ENCODE measurements around the gene SH2B3.

Gene SH2B3

DNA sequence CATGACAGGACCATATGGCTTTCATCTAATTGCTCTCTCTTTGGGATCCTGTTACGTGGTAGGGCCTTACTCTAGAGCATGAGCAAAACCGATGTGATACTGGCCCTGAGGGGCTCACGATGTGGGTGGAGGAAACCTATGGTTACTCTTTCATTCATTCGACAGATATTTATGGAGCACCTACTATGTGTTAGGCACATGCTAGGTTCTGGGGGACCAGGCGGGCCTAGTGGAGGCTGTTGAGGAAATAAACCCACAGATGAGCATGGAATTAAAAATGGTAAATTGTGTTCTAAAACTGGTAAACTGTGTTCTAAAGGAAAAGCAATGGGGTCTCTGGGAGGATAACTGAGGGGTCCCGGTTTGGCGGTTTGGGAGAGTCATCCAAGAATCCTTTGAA lies 14.8 kb downstream of the SH2B3 start:
- Histone ChIP-seq H3K27ac (no peak overlapping the region), H3K4me1 (ENCODE audit: low read depth, poor library complexity, severe bottlenecking) (peaks cover 15% of the 10 kb centered on the region), H3K79me2 (ENCODE audit: insufficient read depth, low read depth) (peaks cover 9% of the 10 kb centered on the region; the same call in 1 of the 2 replicates), H3K4me2 (no peak overlapping the region), H3K27me3 (ENCODE audit: insufficient read depth, low read depth) (no peaks in the 10 kb centered on the region), H3K36me3 (ENCODE audit: insufficient read depth) (no peaks in the 10 kb centered on the region), H3K9ac (no peak overlapping the region), H4K20me1 (ENCODE audit: insufficient read depth) (no peaks in the 10 kb centered on the region), H2AFZ (ENCODE audit: low read depth) (no peak overlapping the region), H3K4me3 (IDR thresholded peaks at IDR 0.05; ENCODE audit: insufficient read depth, low read depth, low read length) (no peak overlapping the region)
- TF ChIP-seq, protein P1, sequence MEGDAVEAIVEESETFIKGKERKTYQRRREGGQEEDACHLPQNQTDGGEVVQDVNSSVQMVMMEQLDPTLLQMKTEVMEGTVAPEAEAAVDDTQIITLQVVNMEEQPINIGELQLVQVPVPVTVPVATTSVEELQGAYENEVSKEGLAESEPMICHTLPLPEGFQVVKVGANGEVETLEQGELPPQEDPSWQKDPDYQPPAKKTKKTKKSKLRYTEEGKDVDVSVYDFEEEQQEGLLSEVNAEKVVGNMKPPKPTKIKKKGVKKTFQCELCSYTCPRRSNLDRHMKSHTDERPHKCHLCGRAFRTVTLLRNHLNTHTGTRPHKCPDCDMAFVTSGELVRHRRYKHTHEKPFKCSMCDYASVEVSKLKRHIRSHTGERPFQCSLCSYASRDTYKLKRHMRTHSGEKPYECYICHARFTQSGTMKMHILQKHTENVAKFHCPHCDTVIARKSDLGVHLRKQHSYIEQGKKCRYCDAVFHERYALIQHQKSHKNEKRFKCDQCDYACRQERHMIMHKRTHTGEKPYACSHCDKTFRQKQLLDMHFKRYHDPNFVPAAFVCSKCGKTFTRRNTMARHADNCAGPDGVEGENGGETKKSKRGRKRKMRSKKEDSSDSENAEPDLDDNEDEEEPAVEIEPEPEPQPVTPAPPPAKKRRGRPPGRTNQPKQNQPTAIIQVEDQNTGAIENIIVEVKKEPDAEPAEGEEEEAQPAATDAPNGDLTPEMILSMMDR (conservative IDR thresholded peaks at IDR 0.05; ENCODE audit: low read depth, low read length), result no peak

DNA sequence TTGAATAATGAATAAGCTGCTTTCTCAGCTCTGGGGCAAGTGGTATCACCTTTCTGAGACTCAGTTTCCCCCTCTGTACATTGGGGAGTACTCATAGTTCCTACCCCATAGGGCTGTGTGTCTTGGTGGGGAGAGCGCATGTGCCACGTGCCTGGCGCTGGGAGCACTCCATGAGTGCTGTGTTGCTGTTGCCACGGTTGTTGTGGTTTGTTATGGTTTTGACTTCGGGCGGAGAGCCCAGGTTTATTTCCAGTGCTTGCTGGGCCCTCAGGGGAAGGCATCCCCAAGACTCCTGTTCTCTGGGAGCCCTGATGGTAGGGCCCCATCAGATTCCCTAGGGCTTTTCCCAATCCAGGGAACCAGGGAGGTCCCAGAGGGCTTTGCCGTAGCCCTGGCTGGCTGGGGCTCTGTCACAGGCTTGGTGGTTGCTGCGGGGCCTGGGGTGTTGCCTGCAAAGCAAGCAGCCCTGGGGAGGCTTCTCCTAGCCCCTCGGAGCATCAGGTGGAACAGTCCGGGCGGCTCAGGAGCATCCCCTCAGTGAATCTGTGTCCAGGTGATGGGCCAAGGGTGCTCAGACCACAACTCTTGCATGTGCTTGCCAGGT lies 18.6 kb downstream of the SH2B3 start:
- no peak overlapping the region for H3K9ac ChIP-seq
- H3K4me1 ChIP-seq (ENCODE audit: low read depth, poor library complexity, severe bottlenecking), result peaks cover 49% of the 10 kb centered on the region
- TF ChIP-seq, protein P1 (conservative IDR thresholded peaks at IDR 0.05; ENCODE audit: low read depth, low read length), result no peak
- no peak overlapping the region for H3K4me3 ChIP-seq (IDR thresholded peaks at IDR 0.05; ENCODE audit: insufficient read depth, low read depth, low read length)
- no peaks in the 10 kb centered on the region for H3K36me3 ChIP-seq (ENCODE audit: insufficient read depth)
- no peaks in the 10 kb centered on the region for H3K27me3 ChIP-seq (ENCODE audit: insufficient read depth, low read depth)
- H3K4me2 ChIP-seq, result no peak overlapping the region
- H2AFZ ChIP-seq (ENCODE audit: low read depth), result no peak overlapping the region
- H3K27ac ChIP-seq, result no peak overlapping the region
- H4K20me1 ChIP-seq (ENCODE audit: insufficient read depth), result no peaks in the 10 kb centered on the region
- H3K79me2 ChIP-seq (ENCODE audit: insufficient read depth, low read depth), result peaks cover 9% of the 10 kb centered on the region; the same call in 1 of the 2 replicates

- Histone ChIP-seq H3K4me3 (IDR thresholded peaks at IDR 0.05; ENCODE audit: insufficient read depth, low read depth, low read length) (no peak overlapping the region), H3K9ac (no peak overlapping the region)
- TF ChIP-seq, protein P1 (conservative IDR thresholded peaks at IDR 0.05; ENCODE audit: low read depth, low read length), result 0 out of 2 replicates have a peak, but pooled peaks have one; percentile 12
Observed at GRCh38 chr12:111424793-111425251, 19.1 kb downstream of the SH2B3 start.

GRCh38 chr12:111425655-111426054 lies 19.9 kb downstream of the SH2B3 start:
- no peaks in the 10 kb centered on the region for H3K27me3 ChIP-seq (ENCODE audit: insufficient read depth, low read depth)
- H4K20me1 ChIP-seq (ENCODE audit: insufficient read depth), result no peaks in the 10 kb centered on the region
- H3K4me2 ChIP-seq, result no peak overlapping the region
- H3K27ac ChIP-seq, result no peak overlapping the region
- H3K4me3 ChIP-seq (IDR thresholded peaks at IDR 0.05; ENCODE audit: insufficient read depth, low read depth, low read length), result no peak overlapping the region
- H3K36me3 ChIP-seq (ENCODE audit: insufficient read depth), result no peaks in the 10 kb centered on the region
- no peak overlapping the region for H2AFZ ChIP-seq (ENCODE audit: low read depth)
- H3K9ac ChIP-seq, result no peak overlapping the region
- TF ChIP-seq, protein P1 (conservative IDR thresholded peaks at IDR 0.05; ENCODE audit: low read depth, low read length), result no peak
- H3K79me2 ChIP-seq (ENCODE audit: insufficient read depth, low read depth), result peaks cover 17% of the 10 kb centered on the region; the same call in 1 of the 2 replicates
- H3K4me1 ChIP-seq (ENCODE audit: low read depth, poor library complexity, severe bottlenecking), result peaks cover 62% of the 10 kb centered on the region

More at GRCh38 chr12:111424793-111425251, 19.1 kb downstream of the SH2B3 start:
- Histone ChIP-seq H4K20me1 (ENCODE audit: insufficient read depth) (no peaks in the 10 kb centered on the region), H2AFZ (ENCODE audit: low read depth) (no peak overlapping the region), H3K4me2 (no peak overlapping the region), H3K4me1 (ENCODE audit: low read depth, poor library complexity, severe bottlenecking) (peaks cover 54% of the 10 kb centered on the region), H3K36me3 (ENCODE audit: insufficient read depth) (no peaks in the 10 kb centered on the region), H3K27me3 (ENCODE audit: insufficient read depth, low read depth) (no peaks in the 10 kb centered on the region), H3K79me2 (ENCODE audit: insufficient read depth, low read depth) (peaks cover 11% of the 10 kb centered on the region; the same call in 1 of the 2 replicates), H3K27ac (no peak overlapping the region)

Data from KMS-11 (cell line).